OCI-LY1 (cell line): ENCODE results near the gene PACSIN2.

Source experiments
- H2AFZ ChIP-seq: fragments of 200-600 bp; sonication (generic), shearing (Covaris generic); 2 replicates; pipeline ENCODE4 v1.6.0; 2014; ENCODE audit warnings: antibody characterized with exemption, mild to moderate bottlenecking, low read length
- H3F3A ChIP-seq: fragments of 200-600 bp; sonication (generic), shearing (Covaris generic); 2 replicates; pipeline ENCODE4 v1.6.0; 2014; ENCODE audit warnings: mild to moderate bottlenecking, antibody characterized with exemption, low read length, moderate library complexity; ENCODE audit not compliant: insufficient read depth
- H3K27ac ChIP-seq: fragments of 200-600 bp; sonication (generic); 2 replicates; pipeline ENCODE4 v1.5.1; 2014; ENCODE audit warnings: low read length, mixed run types, mild to moderate bottlenecking, low read depth; ENCODE audit not compliant: poor library complexity, severe bottlenecking
- H3K27me3 ChIP-seq: fragments of 200-600 bp; sonication (generic); 2 replicates; pipeline ENCODE4 v1.6.0; 2014; ENCODE audit warnings: antibody characterized with exemption, mild to moderate bottlenecking, low read length, moderate library complexity; ENCODE audit not compliant: insufficient read depth
- H3K36me3 ChIP-seq: fragments of 200-600 bp; sonication (generic); 2 replicates; pipeline ENCODE4 v1.6.1; 2014; ENCODE audit warnings: mild to moderate bottlenecking, antibody characterized with exemption, low read length, moderate library complexity, mixed read lengths; ENCODE audit not compliant: insufficient read depth
- H3K4me1 ChIP-seq: fragments of 200-600 bp; sonication (generic); 2 replicates; pipeline ENCODE4 v1.5.1; 2014; ENCODE audit warnings: mild to moderate bottlenecking, low read length, moderate library complexity; ENCODE audit not compliant: insufficient read depth, severe bottlenecking
- H3K4me2 ChIP-seq: fragments of 200-600 bp; sonication (generic), shearing (Covaris generic); 2 replicates; pipeline ENCODE4 v1.6.1; 2014; ENCODE audit warnings: low read length
- H3K4me3 ChIP-seq: fragments of 200-600 bp; sonication (generic); 2 replicates; pipeline ENCODE4 v1.5.1; 2014; ENCODE audit warnings: low read length, low read depth, mild to moderate bottlenecking, mixed read lengths; ENCODE audit not compliant: poor library complexity, severe bottlenecking
- H3K79me2 ChIP-seq: fragments of 200-600 bp; shearing (Covaris generic); 2 replicates; pipeline ENCODE4 v1.6.1; 2016; ENCODE audit warnings: mixed run types, low read length, mixed read lengths; ENCODE audit not compliant: insufficient read depth
- H3K9ac ChIP-seq: fragments of 200-600 bp; sonication (generic), shearing (Covaris generic); 2 replicates; pipeline ENCODE4 v1.6.1; 2014; ENCODE audit warnings: mild to moderate bottlenecking, low read length, mixed read lengths
- H3K9me2 ChIP-seq: fragments of 200-600 bp; sonication (generic), shearing (Covaris generic); 2 replicates; pipeline ENCODE4 v1.6.1; 2014; ENCODE audit warnings: low read depth, mild to moderate bottlenecking, low read length, mixed read lengths
- H3K9me3 ChIP-seq: fragments of 200-600 bp; shearing (Covaris generic); 2 replicates; pipeline ENCODE4 v1.6.1; 2014; ENCODE audit warnings: low read length, mixed read lengths
- H4K20me1 ChIP-seq: fragments of 200-600 bp; sonication (generic), shearing (Covaris generic); 2 replicates; pipeline ENCODE4 v1.6.0; 2016; ENCODE audit warnings: mild to moderate bottlenecking, low read length; ENCODE audit not compliant: insufficient read depth
- EZH2 ChIP-seq: fragments of 200-600 bp; sonication (generic), shearing (Covaris generic); IDR thresholded peaks from 2 replicates; pipeline ENCODE4 v1.8.0; 2017; ENCODE audit warnings: borderline replicate concordance, mixed run types, mild to moderate bottlenecking, antibody characterized with exemption, low read length, moderate library complexity, mixed read lengths
- TF ChIP-seq, protein P1 (sequence below): fragments of 200-600 bp; sonication (generic), shearing (Covaris generic); IDR thresholded peaks from 2 replicates; pipeline ENCODE4 v1.5.1; 2017; ENCODE audit warnings: mild to moderate bottlenecking, antibody characterized with exemption, low read length, moderate library complexity, mixed read lengths

PACSIN2 gene

DNA sequence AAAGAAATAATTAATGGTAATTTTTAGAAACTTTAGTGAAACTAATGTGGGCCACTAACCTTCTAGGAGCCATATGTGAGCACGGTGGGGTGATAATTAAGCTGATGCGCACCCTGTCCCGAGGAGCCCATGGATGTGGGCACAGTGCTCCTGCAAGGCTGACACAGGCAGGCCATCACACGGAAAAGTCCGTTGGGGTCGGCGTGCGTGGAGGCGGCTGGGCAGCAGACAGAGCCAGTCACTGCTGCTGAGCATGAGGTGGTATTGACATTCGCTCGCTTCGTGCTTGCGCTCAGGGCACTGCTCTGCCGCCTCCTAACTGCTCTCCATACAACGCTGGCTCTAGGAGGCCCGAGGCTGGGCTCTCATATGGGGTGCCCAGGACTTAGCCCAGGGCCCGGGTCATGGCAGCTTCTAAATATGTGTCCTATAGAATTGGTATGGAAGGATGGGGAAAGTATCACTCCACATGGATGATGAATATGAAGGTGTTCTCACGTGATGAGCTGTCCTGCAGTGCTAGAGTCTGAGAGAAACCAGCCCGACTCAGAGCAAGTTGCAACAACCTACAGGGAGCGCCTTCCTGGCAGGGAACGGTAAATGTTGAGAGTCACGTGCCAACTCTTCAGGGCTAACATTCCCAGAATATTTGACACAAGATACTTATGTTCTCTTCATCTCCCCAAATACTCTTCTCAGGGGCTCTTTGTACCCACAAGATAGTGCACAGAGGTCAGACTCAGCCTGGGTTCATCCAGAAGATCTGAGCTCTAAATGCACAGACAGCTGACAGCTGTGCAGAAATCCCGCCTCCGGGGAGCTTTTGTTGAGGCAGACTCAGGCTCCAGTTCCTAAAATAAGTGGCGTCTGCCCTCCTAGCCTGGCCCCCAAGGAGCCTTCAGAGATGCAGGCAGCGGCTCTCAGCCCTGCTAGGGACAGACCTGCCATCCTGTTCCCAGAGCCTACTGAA, 107.3 kb downstream of the PACSIN2 start:
- Histone ChIP-seq H4K20me1 (no peaks in the 10 kb centered on the region), H3K9me2 (no peaks in the 10 kb centered on the region), H3K9ac (no peak overlapping the region), H2AFZ (no peak overlapping the region), H3K4me3 (no peak overlapping the region), H3K4me2 (no peak overlapping the region), H3K27me3 (no peaks in the 10 kb centered on the region), H3F3A (no peaks in the 10 kb centered on the region), H3K36me3 (no peaks in the 10 kb centered on the region), H3K27ac (no peak overlapping the region), H3K4me1 (no peaks in the 10 kb centered on the region), H3K9me3 (no peaks in the 10 kb centered on the region), H3K79me2 (no peaks in the 10 kb centered on the region)
- no peak for TF ChIP-seq EZH2
- TF ChIP-seq, protein P1, sequence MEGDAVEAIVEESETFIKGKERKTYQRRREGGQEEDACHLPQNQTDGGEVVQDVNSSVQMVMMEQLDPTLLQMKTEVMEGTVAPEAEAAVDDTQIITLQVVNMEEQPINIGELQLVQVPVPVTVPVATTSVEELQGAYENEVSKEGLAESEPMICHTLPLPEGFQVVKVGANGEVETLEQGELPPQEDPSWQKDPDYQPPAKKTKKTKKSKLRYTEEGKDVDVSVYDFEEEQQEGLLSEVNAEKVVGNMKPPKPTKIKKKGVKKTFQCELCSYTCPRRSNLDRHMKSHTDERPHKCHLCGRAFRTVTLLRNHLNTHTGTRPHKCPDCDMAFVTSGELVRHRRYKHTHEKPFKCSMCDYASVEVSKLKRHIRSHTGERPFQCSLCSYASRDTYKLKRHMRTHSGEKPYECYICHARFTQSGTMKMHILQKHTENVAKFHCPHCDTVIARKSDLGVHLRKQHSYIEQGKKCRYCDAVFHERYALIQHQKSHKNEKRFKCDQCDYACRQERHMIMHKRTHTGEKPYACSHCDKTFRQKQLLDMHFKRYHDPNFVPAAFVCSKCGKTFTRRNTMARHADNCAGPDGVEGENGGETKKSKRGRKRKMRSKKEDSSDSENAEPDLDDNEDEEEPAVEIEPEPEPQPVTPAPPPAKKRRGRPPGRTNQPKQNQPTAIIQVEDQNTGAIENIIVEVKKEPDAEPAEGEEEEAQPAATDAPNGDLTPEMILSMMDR: no peak

DNA sequence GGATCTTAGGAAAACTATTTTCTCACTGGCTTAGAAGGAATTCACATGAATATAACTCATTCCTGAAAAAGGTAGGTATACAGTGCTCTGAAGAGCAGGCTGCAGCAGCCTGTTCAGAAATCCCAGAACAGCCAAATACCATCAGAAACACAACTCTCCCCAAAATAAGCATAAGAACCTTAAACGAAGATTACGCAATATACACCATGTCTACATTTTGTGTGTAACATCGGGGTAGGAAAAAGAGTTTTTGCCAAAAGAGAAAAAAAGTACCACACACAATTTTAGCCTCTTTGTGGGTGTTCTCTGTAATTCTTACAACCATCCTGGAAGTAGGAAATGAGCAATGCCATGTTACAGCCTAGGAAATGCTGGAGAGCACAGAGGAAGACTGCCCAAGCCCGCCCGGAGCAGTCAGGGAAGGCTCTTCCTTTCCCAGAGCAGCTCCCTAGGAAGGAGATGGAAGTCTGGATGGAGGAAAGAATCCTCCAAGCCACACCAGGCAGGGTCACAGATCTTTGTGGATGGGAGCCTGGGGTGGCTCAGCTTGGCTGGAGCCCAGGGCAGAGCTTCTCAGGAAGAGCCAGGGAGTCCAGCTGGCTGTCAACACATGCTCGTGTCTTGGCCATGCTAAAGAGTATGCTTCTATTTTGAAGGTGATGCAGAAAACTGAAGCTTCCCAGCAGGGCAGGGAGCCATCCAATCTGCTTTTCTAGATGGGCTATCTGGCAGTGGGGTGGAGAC, 108.2 kb downstream of the PACSIN2 start:
- Histone ChIP-seq H2AFZ (no peak overlapping the region), H3K27me3 (no peaks in the 10 kb centered on the region), H3K79me2 (no peaks in the 10 kb centered on the region), H4K20me1 (no peaks in the 10 kb centered on the region), H3K4me3 (no peak overlapping the region), H3F3A (no peaks in the 10 kb centered on the region), H3K9me2 (no peaks in the 10 kb centered on the region), H3K9ac (no peak overlapping the region), H3K9me3 (no peaks in the 10 kb centered on the region), H3K36me3 (no peaks in the 10 kb centered on the region), H3K4me1 (no peaks in the 10 kb centered on the region), H3K4me2 (no peak overlapping the region), H3K27ac (no peak overlapping the region)
- TF ChIP-seq, protein P1: no peak
- TF ChIP-seq EZH2: no peak

DNA sequence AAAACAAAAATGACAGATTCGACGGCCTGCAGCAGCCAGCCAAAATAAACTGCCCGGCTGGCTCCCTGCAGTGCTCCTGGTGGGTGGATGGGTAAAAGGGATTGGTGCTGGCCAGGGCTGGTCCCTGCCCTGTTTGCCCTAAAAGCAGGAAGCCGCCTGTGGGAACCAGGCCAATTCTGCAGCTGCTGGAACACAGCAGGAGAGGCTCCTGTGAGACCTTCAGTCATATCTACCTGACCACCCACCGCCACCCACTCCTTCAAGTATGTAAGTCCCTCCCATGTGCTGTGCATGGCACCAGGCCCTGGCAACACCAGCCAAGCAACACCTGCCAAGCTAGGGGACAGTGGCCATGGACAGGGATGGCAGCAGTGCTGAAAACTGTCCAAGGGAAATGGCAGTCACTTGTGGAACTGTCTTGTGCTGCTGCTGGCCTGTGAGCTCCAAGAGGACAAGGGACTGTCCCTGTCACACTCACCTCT, 109.2 kb downstream of the PACSIN2 start:
- Histone ChIP-seq H3K4me3 (no peak overlapping the region), H3K36me3 (no peaks in the 10 kb centered on the region), H3K9me2 (no peaks in the 10 kb centered on the region), H3K4me2 (no peak overlapping the region), H3K4me1 (no peaks in the 10 kb centered on the region), H3K79me2 (no peaks in the 10 kb centered on the region), H3K27me3 (no peaks in the 10 kb centered on the region), H3K9ac (no peak overlapping the region), H3F3A (no peaks in the 10 kb centered on the region), H4K20me1 (no peaks in the 10 kb centered on the region), H3K27ac (no peak overlapping the region), H2AFZ (no peak overlapping the region), H3K9me3 (no peaks in the 10 kb centered on the region)
- TF ChIP-seq, protein P1: no peak
- TF ChIP-seq EZH2: no peak
